ENCODE measurements around the gene CKLF.
"Not testable (repeated sequence)": the region's sequence is repeated elsewhere in the genome, so short reads cannot be mapped to it uniquely, and the experiment has no call there.

- TF ChIP-seq CTCF, POLR2AphosphoS5, EP300 (IDR thresholded peaks at IDR 0.05): not testable (repeated sequence)
Measured at GRCh38 chr16:66514391-66514790, 38.0 kb upstream of the CKLF start.
